H9 (cell line): ENCODE results near the gene ZNF385B. TPM values are rescaled to one million over a fixed set of nuclear protein-coding genes. Genes with fewer than 3 reads are reported as not detected.

Source experiments
- DNase-seq: peaks from one replicate; pipeline ENCODE4 v3.0.0-alpha.2; 2017
- H2AFZ ChIP-seq: one replicate; pipeline ENCODE4 v1.6.1; 2013; ENCODE audit warnings: mild to moderate bottlenecking, low read length, control low read depth, moderate library complexity
- H2AK5ac ChIP-seq: 2 replicates; pipeline ENCODE4 v1.6.1; 2013; ENCODE audit warnings: low read length, control low read depth, mixed read lengths; ENCODE audit not compliant: insufficient read length
- H2BK120ac ChIP-seq: one replicate; pipeline ENCODE4 v1.6.1; 2013; ENCODE audit warnings: low read depth, mild to moderate bottlenecking, low read length, control low read depth, inconsistent platforms; ENCODE audit not compliant: poor library complexity, severe bottlenecking
- H2BK12ac ChIP-seq: 2 replicates; pipeline ENCODE4 v1.6.1; 2013; ENCODE audit warnings: low read length, control low read depth, mixed read lengths, low read depth; ENCODE audit not compliant: insufficient read length
- H2BK15ac ChIP-seq: 2 replicates; pipeline ENCODE4 v1.6.1; 2013; ENCODE audit warnings: low read depth, low read length, control low read depth
- H2BK20ac ChIP-seq: one replicate; pipeline ENCODE4 v1.6.1; 2013; ENCODE audit warnings: low read depth, mild to moderate bottlenecking, low read length, control low read depth, inconsistent platforms; ENCODE audit not compliant: poor library complexity, severe bottlenecking
- H2BK5ac ChIP-seq: 2 replicates; pipeline ENCODE4 v1.6.1; 2013; ENCODE audit warnings: low read length, control low read depth, mixed read lengths; ENCODE audit not compliant: insufficient read length
- H3K14ac ChIP-seq: 2 replicates; pipeline ENCODE4 v1.6.1; 2013; ENCODE audit warnings: low read length, control low read depth; ENCODE audit not compliant: insufficient read depth
- H3K18ac ChIP-seq: 2 replicates; pipeline ENCODE4 v1.6.1; 2013; ENCODE audit warnings: low read depth, mild to moderate bottlenecking, mixed read lengths, low read length, control low read depth; ENCODE audit not compliant: insufficient read length
- H3K23ac ChIP-seq: 2 replicates; pipeline ENCODE4 v1.6.1; 2013; ENCODE audit warnings: low read length, control low read depth, mixed read lengths, low read depth; ENCODE audit not compliant: insufficient read length
- H3K23me2 ChIP-seq: 2 replicates; pipeline ENCODE4 v1.6.1; 2013; ENCODE audit warnings: low read depth, mild to moderate bottlenecking, mixed read lengths, low read length, control low read depth; ENCODE audit not compliant: insufficient read length, poor library complexity, severe bottlenecking
- H3K27ac ChIP-seq: 2 replicates; pipeline ENCODE4 v1.5.1; 2013; ENCODE audit warnings: low read length, control low read depth, mixed read lengths, low read depth; ENCODE audit not compliant: insufficient read length
- H3K27me3 ChIP-seq: 2 replicates; pipeline ENCODE4 v1.6.1; 2013; ENCODE audit warnings: low read length, control low read depth, inconsistent platforms; ENCODE audit not compliant: insufficient read depth
- H3K4ac ChIP-seq: 2 replicates; pipeline ENCODE4 v1.6.1; 2013; ENCODE audit warnings: low read depth, mild to moderate bottlenecking, control low read depth, inconsistent platforms, low read length, moderate library complexity
- H3K4me1 ChIP-seq: 2 replicates; pipeline ENCODE4 v1.6.1; 2013; ENCODE audit warnings: low read length, control low read depth, inconsistent platforms; ENCODE audit not compliant: insufficient read depth
- H3K4me2 ChIP-seq: 2 replicates; pipeline ENCODE4 v1.6.1; 2013; ENCODE audit warnings: low read length, control low read depth, mixed read lengths; ENCODE audit not compliant: insufficient read length, insufficient read depth
- H3K56ac ChIP-seq: 2 replicates; pipeline ENCODE4 v1.6.1; 2013; ENCODE audit warnings: low read depth, mild to moderate bottlenecking, mixed read lengths, low read length, control low read depth; ENCODE audit not compliant: insufficient read length
- H3K79me1 ChIP-seq: 2 replicates; pipeline ENCODE4 v1.6.1; 2013; ENCODE audit warnings: low read depth, mild to moderate bottlenecking, moderate library complexity, low read length, control low read depth, inconsistent platforms; ENCODE audit not compliant: insufficient read depth, poor library complexity, severe bottlenecking
- H3K79me2 ChIP-seq: 2 replicates; pipeline ENCODE4 v1.6.1; 2013; ENCODE audit warnings: low read length, control low read depth, inconsistent platforms; ENCODE audit not compliant: insufficient read depth
- H3K9ac ChIP-seq: 2 replicates; pipeline ENCODE4 v1.6.1; 2013; ENCODE audit warnings: low read length, control low read depth, mixed read lengths; ENCODE audit not compliant: insufficient read length; ENCODE audit errors: extremely low read depth
- H3K9me3 ChIP-seq: one replicate; pipeline ENCODE4 v1.6.1; 2013; ENCODE audit warnings: low read depth, low read length, inconsistent platforms; ENCODE audit not compliant: control insufficient read depth
- H3T11ph ChIP-seq: one replicate; pipeline ENCODE4 v1.6.1; 2013; ENCODE audit warnings: mild to moderate bottlenecking, low read length, control low read depth, inconsistent platforms
- H4K20me1 ChIP-seq: one replicate; pipeline ENCODE4 v1.6.1; 2013; ENCODE audit not compliant: control insufficient read depth, insufficient read length, insufficient read depth
- H4K5ac ChIP-seq: 2 replicates; pipeline ENCODE4 v1.6.1; 2013; ENCODE audit warnings: low read depth, mild to moderate bottlenecking, mixed read lengths, low read length, control low read depth; ENCODE audit not compliant: insufficient read length
- H4K8ac ChIP-seq: replicated peaks from 2 replicates; pipeline ENCODE4 v1.6.1; 2013; ENCODE audit warnings: low read length, control low read depth, mixed read lengths, low read depth; ENCODE audit not compliant: insufficient read length
- H4K91ac ChIP-seq: 2 replicates; pipeline ENCODE4 v1.6.1; 2013; ENCODE audit warnings: low read depth, mild to moderate bottlenecking, moderate library complexity, mixed read lengths, low read length, control low read depth; ENCODE audit not compliant: insufficient read length
- H3K27ac Mint-ChIP-seq, 3 experiments: 2 replicates in 2 of 3; 3 replicates in 1 of 3; pipeline ENCODE4 v1.8.0; 2020 to 2021; ENCODE audit warnings: mixed read lengths in 3 of 3, mild to moderate bottlenecking in 1 of 3, moderate library complexity in 1 of 3
- H3K27me3 Mint-ChIP-seq: 2 replicates; pipeline ENCODE4 v1.8.0; 2021; ENCODE audit warnings: low read depth, mild to moderate bottlenecking, moderate library complexity, mixed read lengths
- H3K36me3 Mint-ChIP-seq, 3 experiments: 2 replicates in 2 of 3; 3 replicates in 1 of 3; pipeline ENCODE4 v1.8.0; 2020 to 2021; ENCODE audit warnings: low read depth in 3 of 3, mixed read lengths in 3 of 3; ENCODE audit not compliant: insufficient read depth in 1 of 3
- H3K4me1 Mint-ChIP-seq, 2 experiments: 2 replicates each; pipeline ENCODE4 v1.8.0; 2020; ENCODE audit warnings: mixed read lengths in 2 of 2
- H3K4me3 Mint-ChIP-seq, 2 experiments: 2 replicates in 1 of 2; 3 replicates in 1 of 2; pipeline ENCODE4 v1.8.0; 2020 to 2021; ENCODE audit warnings: mild to moderate bottlenecking in 2 of 2, mixed read lengths in 2 of 2, moderate library complexity in 1 of 2
- H3K9me3 Mint-ChIP-seq, 2 experiments: 2 replicates in 1 of 2; 3 replicates in 1 of 2; pipeline ENCODE4 v1.8.0; 2020; ENCODE audit warnings: mild to moderate bottlenecking in 2 of 2, mixed read lengths in 2 of 2, moderate library complexity in 1 of 2
- WGBS: extraction: QIAGEN DNeasy Blood & Tissue Kit; methylation state at CpG from one replicate; pipeline ENCODE4 v1.1.7; 2013; ENCODE audit warnings: missing lambda C conversion rate, low lambda C conversion rate, mixed read lengths; ENCODE audit not compliant: insufficient read length; ENCODE audit errors: extremely low coverage; 5-methylcytosine and 5-hydroxymethylcytosine counted together
- total RNA-seq: library from RNA; stranded (reverse); gene quantifications from 2 replicates; pipeline ENCODE4 v1.2.1, GENCODE V29; 2021
- TF ChIP-seq, protein P1 (sequence below): fragments of 200-600 bp; sonication (generic); conservative IDR thresholded peaks from 3 replicates; pipeline ENCODE4 v1.8.0; 2021; ENCODE audit warnings: antibody characterized with exemption, mild to moderate bottlenecking

Gene ZNF385B
- total RNA-seq, 1 experiment from 2014 or later: 2.1 TPM

DNA sequence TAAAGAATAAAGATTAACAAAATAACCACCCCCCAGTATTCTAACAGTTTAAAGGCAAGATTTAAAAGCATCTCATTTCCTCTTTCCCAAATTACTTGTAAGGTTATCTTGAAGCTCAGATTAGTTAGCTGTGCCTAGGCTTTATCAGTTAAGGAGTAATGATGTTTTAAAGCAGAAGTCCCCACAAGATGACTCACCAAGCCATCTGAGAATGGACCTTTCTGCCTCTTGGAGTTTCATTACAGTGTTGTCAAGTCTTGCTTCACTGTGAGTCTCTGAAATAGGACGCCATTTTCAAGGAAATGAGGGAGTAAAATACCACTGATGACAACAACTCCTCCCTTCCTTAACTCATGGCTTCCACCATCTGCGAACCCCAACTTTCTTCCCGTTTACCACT, 35.9 kb downstream of the ZNF385B start:
- H3K27me3 Mint-ChIP-seq: no peaks in the 10 kb centered on the region

More for the DNA sequence above, 35.9 kb downstream of the ZNF385B start:
- Histone ChIP-seq H2BK15ac (no peak overlapping the region), H2AFZ (no peak overlapping the region), H3K23ac (no peak overlapping the region), H3K4me2 (no peak overlapping the region), H3K79me1 (no peaks in the 10 kb centered on the region), H2BK20ac (no peak overlapping the region), H4K8ac (no peak overlapping the region), H3K27ac (no peak overlapping the region), H3K14ac (no peak overlapping the region), H3K9ac (no peak overlapping the region), H3K4ac (no peak overlapping the region), H4K5ac (no peak overlapping the region), H3K79me2 (no peaks in the 10 kb centered on the region; the same call in 1 of the 2 replicates), H3K23me2 (no peaks in the 10 kb centered on the region), H2AK5ac (no peak overlapping the region), H2BK120ac (peak overlapping the region; percentile 14), H3T11ph (no peak overlapping the region), H3K27me3 (no peaks in the 10 kb centered on the region), H3K9me3 (no peaks in the 10 kb centered on the region), H3K18ac (no peak overlapping the region), H3K56ac (no peak overlapping the region), H4K20me1 (no peaks in the 10 kb centered on the region), H2BK12ac (no peak overlapping the region), H2BK5ac (no peak overlapping the region), H4K91ac (no peak overlapping the region), H3K4me1 (no peaks in the 10 kb centered on the region)
- WGBS: no CpG with 5 or more reads among the region's 3 CpGs
- DNase-seq: no peak
- Mint-ChIP-seq H3K36me3 (no peaks in the 10 kb centered on the region), H3K4me1 (peaks cover 16 to 22% of the 10 kb centered on the region in 2 experiments), H3K4me3 (no peak overlapping the region), H3K9me3 (no peaks in the 10 kb centered on the region; a peak in 1 of 5 replicates), H3K27ac (no peak overlapping the region)
- TF ChIP-seq, protein P1, sequence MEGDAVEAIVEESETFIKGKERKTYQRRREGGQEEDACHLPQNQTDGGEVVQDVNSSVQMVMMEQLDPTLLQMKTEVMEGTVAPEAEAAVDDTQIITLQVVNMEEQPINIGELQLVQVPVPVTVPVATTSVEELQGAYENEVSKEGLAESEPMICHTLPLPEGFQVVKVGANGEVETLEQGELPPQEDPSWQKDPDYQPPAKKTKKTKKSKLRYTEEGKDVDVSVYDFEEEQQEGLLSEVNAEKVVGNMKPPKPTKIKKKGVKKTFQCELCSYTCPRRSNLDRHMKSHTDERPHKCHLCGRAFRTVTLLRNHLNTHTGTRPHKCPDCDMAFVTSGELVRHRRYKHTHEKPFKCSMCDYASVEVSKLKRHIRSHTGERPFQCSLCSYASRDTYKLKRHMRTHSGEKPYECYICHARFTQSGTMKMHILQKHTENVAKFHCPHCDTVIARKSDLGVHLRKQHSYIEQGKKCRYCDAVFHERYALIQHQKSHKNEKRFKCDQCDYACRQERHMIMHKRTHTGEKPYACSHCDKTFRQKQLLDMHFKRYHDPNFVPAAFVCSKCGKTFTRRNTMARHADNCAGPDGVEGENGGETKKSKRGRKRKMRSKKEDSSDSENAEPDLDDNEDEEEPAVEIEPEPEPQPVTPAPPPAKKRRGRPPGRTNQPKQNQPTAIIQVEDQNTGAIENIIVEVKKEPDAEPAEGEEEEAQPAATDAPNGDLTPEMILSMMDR: no peak
